GM12874 (cell line): Measurements from ENCODE around the gene BUB1B.

Experiments
- TF ChIP-seq, protein P1 (sequence below): IDR thresholded peaks from 2 replicates; pipeline ENCODE4 v1.5.1; 2011; ENCODE audit warnings: low read depth, mild to moderate bottlenecking, control low read depth, low read length, moderate library complexity; ENCODE audit not compliant: insufficient read depth

The BUB1B gene

DNA sequence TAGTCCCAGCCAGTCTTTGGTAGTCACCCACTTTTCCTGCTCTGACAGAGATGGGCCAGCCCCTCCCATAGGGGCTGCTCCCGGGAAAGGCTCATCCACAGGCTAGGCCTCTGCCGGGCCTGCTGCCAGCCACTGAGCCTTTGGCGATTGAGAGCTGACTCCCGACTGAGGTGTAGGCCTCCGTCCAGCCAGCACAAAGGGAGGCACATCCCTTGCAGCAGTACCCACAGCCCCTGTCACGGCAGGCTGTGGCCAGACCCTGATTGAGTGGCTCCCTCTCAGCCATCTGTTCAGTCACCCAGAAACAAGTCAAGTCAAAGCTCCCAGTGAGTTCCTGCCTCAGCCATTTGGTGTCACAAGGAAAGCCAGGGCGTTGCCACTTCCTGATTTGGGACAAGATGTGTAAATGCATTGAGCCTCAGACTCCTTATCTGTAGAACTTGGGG lies 71.8 kb downstream of the BUB1B start:
- TF ChIP-seq, protein P1, sequence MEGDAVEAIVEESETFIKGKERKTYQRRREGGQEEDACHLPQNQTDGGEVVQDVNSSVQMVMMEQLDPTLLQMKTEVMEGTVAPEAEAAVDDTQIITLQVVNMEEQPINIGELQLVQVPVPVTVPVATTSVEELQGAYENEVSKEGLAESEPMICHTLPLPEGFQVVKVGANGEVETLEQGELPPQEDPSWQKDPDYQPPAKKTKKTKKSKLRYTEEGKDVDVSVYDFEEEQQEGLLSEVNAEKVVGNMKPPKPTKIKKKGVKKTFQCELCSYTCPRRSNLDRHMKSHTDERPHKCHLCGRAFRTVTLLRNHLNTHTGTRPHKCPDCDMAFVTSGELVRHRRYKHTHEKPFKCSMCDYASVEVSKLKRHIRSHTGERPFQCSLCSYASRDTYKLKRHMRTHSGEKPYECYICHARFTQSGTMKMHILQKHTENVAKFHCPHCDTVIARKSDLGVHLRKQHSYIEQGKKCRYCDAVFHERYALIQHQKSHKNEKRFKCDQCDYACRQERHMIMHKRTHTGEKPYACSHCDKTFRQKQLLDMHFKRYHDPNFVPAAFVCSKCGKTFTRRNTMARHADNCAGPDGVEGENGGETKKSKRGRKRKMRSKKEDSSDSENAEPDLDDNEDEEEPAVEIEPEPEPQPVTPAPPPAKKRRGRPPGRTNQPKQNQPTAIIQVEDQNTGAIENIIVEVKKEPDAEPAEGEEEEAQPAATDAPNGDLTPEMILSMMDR, result no peak

DNA sequence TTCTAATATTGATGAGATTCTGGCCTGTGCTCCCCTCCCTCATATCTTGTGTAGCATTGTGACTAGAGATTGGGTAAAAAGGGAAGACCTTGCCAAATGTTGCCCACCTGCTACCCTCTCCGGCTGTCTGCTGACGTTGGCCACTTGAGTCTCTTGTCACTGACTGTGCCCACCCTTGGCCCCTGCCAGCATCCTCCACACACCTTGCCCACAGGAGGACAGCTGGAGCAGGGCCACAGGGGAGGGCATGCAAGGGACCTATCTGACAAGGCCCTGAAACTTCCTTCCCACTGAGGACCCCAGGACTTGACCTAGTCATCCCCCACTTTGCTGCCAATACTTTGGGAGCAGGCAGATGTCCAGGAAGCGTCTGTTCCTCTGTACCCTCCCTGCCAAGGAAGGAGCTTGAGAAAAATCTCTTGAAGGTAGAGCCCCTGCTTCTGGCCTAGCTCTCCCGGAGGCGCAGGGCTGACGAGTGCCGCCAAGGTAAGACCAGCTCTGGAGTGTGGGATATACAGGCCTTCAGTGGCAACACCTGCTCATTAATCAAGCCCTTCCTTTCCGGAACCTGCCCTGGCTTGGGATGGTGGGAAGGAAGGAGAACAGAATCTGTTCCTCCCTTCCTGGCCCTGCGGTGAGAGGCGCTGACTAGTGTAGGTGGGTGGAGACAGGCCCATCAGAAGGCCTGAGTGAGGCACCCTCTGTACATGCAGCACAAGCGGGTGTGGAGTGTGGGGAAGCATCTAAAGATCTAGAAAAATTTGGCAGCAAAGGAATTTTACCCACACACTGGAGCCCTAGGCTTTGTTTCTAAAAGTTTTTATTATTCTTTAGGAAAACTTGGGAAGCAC lies 73.1 kb downstream of the BUB1B start:
- TF ChIP-seq, protein P1, result no peak

DNA sequence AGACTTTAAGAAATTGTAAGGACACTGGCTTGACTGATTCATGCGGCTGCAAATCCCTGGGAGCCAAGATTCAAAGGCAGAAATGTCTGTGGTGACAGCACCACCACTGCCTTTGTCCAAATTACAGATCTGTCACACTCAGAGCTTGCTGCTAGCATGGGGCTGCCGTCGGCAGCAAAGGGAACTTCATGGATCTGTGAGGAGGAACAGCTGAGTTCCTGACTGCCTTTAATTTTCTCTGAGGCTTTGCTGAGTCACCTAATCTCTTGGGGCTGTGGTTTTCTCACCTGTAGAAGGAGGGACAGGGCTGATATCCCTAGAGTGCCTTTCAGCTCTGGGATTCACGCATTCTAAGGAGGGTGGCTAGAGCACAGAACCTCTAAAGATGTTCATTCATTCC lies 73.9 kb downstream of the BUB1B start:
- TF ChIP-seq, protein P1, result no peak

DNA sequence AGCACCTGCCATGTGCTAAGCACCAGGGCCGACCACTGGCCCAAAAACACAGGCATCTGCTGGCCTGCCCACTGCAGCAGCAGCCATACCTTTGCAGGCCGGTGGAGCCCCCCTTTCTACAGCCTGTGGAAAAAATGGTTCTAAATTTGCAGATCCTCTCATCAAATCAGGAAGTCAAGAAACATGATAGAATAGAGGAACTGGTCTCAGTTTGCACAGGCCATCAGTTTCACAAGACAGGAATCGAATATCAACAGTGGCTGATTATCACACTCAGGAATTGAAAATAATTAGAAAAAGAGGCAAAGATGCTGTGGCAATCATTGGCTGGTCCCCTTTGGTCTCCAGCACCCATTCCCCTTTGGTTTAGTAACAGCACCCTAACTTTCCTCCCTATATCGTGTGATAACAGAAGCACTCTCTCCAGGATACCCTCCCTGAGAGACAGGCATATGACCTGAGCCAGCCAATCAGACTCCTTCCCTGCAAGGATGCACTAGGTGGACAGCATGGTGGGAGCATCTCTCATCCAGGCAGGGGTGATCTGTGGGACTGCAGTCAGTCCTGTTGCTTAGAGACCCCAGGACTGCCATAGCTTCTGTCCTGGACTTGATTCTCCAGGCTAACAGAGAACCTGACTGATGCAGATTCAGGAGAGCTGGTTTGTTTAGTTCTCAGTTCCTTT lies 74.5 kb downstream of the BUB1B start:
- TF ChIP-seq, protein P1, result no peak

DNA sequence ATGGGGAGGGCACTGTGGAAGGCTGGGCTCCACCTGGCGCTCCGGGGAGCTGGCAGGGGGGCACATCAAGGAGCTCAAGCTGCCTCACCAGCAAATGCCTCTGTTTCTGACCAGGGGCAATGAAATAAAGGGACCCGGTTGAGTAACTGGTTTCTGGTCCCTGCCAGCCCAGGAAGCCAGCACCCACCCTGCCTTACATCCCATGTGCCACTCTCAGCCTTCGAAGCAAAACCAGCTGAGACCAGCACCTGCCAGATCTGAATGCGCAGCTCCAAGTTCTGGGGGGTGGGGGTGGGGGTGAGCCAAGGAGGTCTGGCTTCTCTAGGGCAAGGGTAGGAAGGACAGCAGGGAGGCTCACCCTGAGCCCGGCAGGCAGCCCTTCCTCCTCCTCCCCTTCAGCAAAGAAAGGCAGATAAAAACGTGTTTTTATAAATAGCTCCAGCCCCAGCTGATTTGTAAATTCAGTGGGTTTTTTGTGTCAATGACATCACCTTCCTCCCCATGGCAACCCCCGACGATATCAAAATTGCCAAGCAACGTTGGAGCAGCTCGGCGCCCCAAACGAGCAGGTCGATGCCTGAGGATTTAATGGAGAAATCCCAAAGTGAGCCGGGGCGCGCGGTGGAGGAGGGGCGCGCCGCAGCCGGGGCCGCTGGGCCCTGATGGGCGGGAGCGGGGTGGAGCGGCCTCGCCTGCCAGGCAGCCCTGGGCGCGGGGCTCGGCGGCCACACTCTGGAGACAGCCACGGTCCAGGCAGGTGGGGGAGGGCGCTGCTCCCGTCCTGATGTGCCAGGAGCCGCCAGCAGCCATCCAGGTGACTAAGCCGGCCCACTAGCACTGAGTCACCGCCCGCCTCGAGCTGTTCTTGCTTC lies 77.9 kb downstream of the BUB1B start, which contains the start of gene PAK6:
PAK6 (plus strand) TSS at position 532 of the 872 bp plus-strand sequence. CDS start 25,723 bp downstream, outside the sequence.
- TF ChIP-seq, protein P1, result no peak

DNA sequence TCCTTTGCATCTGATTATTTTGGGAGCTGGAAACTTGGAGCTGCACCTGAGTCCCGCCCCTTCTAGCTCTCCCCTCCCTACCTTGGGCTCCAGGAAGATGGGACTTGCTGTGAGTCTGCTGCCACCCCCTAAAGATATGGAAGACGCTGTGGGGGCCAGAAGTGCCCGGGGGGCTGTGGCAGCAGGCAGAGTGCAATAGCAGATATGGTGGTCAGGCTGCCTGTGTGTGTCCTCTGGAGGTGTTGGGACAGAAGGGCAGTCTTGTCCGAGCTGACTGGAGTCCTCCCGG lies 78.5 kb downstream of the BUB1B start:
- TF ChIP-seq, protein P1, result no peak
